Trophoblast cell (in vitro differentiated cells and primary cell): Measurements from ENCODE around the gene TFAM.

Experiments
- DNase-seq, 2 donors: peaks; one replicate each; pipeline ENCODE4 v3.0.0-alpha.2; 2016
- H2AFZ ChIP-seq: 2 replicates; pipeline ENCODE4 v1.6.1; 2013; ENCODE audit warnings: low read length, moderate library complexity, mild to moderate bottlenecking; ENCODE audit not compliant: insufficient read depth, poor library complexity
- H2AK5ac ChIP-seq: 2 replicates; pipeline ENCODE4 v1.6.1; 2013; ENCODE audit warnings: mild to moderate bottlenecking, low read length
- H2BK120ac ChIP-seq: 2 replicates; pipeline ENCODE4 v1.6.1; 2013; ENCODE audit warnings: low read length, mild to moderate bottlenecking, moderate library complexity; ENCODE audit not compliant: insufficient read depth, poor library complexity
- H2BK12ac ChIP-seq: 2 replicates; pipeline ENCODE4 v1.6.1; 2013; ENCODE audit warnings: mild to moderate bottlenecking, low read length, moderate library complexity
- H2BK5ac ChIP-seq: 2 replicates; pipeline ENCODE4 v1.6.1; 2013; ENCODE audit warnings: low read length, low read depth, moderate library complexity, mild to moderate bottlenecking; ENCODE audit not compliant: poor library complexity
- H3K14ac ChIP-seq: 2 replicates; pipeline ENCODE4 v1.6.1; 2013; ENCODE audit warnings: mild to moderate bottlenecking, low read length
- H3K18ac ChIP-seq: 2 replicates; pipeline ENCODE4 v1.6.1; 2013; ENCODE audit warnings: mild to moderate bottlenecking, low read length
- H3K23ac ChIP-seq: 2 replicates; pipeline ENCODE4 v1.6.1; 2013; ENCODE audit warnings: low read length
- H3K27ac ChIP-seq: 2 replicates; pipeline ENCODE4 v1.5.1; 2013; ENCODE audit warnings: low read depth, mild to moderate bottlenecking, inconsistent platforms, low read length, moderate library complexity
- H3K27me3 ChIP-seq: 2 replicates; pipeline ENCODE4 v1.6.1; 2013; ENCODE audit warnings: inconsistent platforms, mild to moderate bottlenecking, low read length, moderate library complexity; ENCODE audit not compliant: insufficient read depth
- H3K36me3 ChIP-seq, 2 experiments: 1 replicate in 1 of 2; 2 replicates in 1 of 2; pipeline ENCODE4 v1.6.1; 2013; ENCODE audit warnings: low read length in 2 of 2, mild to moderate bottlenecking in 2 of 2, moderate library complexity in 1 of 2; ENCODE audit not compliant: insufficient read depth in 2 of 2, control insufficient read depth in 1 of 2
- H3K4ac ChIP-seq: 2 replicates; pipeline ENCODE4 v1.6.1; 2013; ENCODE audit warnings: low read depth, mild to moderate bottlenecking, low read length, moderate library complexity
- H3K4me1 ChIP-seq, 2 experiments: 1 replicate in 1 of 2; 2 replicates in 1 of 2; pipeline ENCODE4 v1.6.1; 2013; ENCODE audit warnings: low read length in 2 of 2, mild to moderate bottlenecking in 2 of 2, moderate library complexity in 1 of 2; ENCODE audit not compliant: insufficient read depth in 2 of 2, control insufficient read depth in 1 of 2
- H3K4me2 ChIP-seq: 2 replicates; pipeline ENCODE4 v1.6.1; 2013; ENCODE audit warnings: inconsistent platforms, mild to moderate bottlenecking, low read length, moderate library complexity
- H3K4me3 ChIP-seq: 2 replicates; pipeline ENCODE4 v1.5.1; 2013; ENCODE audit warnings: mild to moderate bottlenecking, low read depth, low read length, inconsistent platforms
- H3K79me1 ChIP-seq: one replicate; pipeline ENCODE4 v1.6.1; 2013; ENCODE audit warnings: low read length
- H3K79me2 ChIP-seq: 2 replicates; pipeline ENCODE4 v1.6.1; 2013; ENCODE audit warnings: low read length, mild to moderate bottlenecking; ENCODE audit not compliant: control insufficient read depth, insufficient read depth, poor library complexity
- H3K9ac ChIP-seq: 2 replicates; pipeline ENCODE4 v1.6.1; 2013; ENCODE audit warnings: mild to moderate bottlenecking, low read length
- H3K9me3 ChIP-seq: 2 replicates; pipeline ENCODE4 v1.6.1; 2013; ENCODE audit warnings: low read depth, mild to moderate bottlenecking, control low read depth, inconsistent platforms, low read length; ENCODE audit not compliant: insufficient read depth
- H4K12ac ChIP-seq: 2 replicates; pipeline ENCODE4 v1.6.1; 2013; ENCODE audit warnings: low read depth, mild to moderate bottlenecking, low read length, moderate library complexity
- H4K8ac ChIP-seq: 2 replicates; pipeline ENCODE4 v1.6.1; 2013; ENCODE audit warnings: low read depth, mild to moderate bottlenecking, low read length, moderate library complexity
- H4K91ac ChIP-seq: one replicate; pipeline ENCODE4 v1.6.1; 2013; ENCODE audit warnings: low read depth, mild to moderate bottlenecking, low read length, moderate library complexity
- WGBS: extraction: QIAGEN DNeasy Blood & Tissue Kit; methylation state at CpG from one replicate; pipeline ENCODE4 v1.1.7; 2013; ENCODE audit warnings: missing lambda C conversion rate; ENCODE audit not compliant: insufficient read length, insufficient coverage; ENCODE audit errors: extremely low coverage; 5-methylcytosine and 5-hydroxymethylcytosine counted together

The TFAM gene

DNA sequence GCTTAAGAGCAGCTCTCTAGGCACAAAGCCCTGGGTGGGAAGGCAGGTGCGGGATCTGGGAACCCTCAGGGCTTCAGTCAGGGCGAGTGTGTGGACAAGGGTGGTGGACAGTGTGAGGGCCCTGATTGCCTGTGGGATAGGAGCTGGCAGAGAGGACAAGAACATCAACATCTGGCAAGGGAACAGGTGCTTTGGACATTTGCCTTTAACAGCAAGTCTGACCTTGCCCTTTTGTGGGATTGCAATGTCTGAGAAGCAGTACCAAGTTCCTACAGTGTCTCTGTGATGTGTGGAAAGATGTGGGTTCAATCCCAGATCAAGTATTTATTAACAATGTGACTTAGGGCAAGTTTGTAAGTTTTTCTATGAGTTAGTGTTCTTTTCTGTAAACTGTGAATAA lies 46.7 kb downstream of the TFAM start:
- Histone ChIP-seq H2BK12ac (no peak overlapping the region), H3K4me3 (no peak overlapping the region), H3K14ac (no peak overlapping the region), H4K91ac (no peak overlapping the region), H3K4me2 (no peak overlapping the region), H3K9ac (no peak overlapping the region), H3K18ac (no peak overlapping the region), H2BK120ac (no peak overlapping the region), H3K4me1 (peaks cover 0 to 2% of the 10 kb centered on the region in 2 experiments), H2AFZ (no peak overlapping the region), H3K27me3 (no peaks in the 10 kb centered on the region), H4K8ac (no peak overlapping the region), H3K79me2 (no peaks in the 10 kb centered on the region), H3K27ac (no peak overlapping the region), H3K23ac (no peak overlapping the region), H3K36me3 (no peaks in the 10 kb centered on the region), H2BK5ac (no peak overlapping the region), H3K79me1 (no peaks in the 10 kb centered on the region), H4K12ac (no peak overlapping the region), H2AK5ac (no peak overlapping the region), H3K9me3 (no peaks in the 10 kb centered on the region), H3K4ac (no peak overlapping the region)
- WGBS, result no CpG with 5 or more reads among the region's 2 CpGs
- DNase-seq, result no peak

DNA sequence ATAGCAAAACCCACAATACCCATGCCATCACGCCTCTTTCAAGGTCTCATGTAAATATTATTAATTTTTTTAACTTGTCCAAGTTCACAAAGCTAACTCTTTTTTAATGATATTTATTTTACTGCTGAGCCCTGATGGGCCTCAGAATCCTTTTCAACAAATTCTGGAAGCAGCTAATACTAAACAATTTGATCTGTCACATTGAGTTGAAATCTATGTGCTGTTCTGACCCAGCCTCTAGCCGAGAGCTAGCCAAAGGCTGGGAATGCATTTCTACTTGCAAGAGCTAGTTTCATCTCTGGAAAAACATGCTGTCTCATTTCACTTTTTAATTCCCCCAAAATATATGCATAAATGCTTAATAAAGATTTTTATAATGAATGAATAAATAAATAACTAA lies 47.9 kb downstream of the TFAM start:
- no peak overlapping the region for H4K8ac ChIP-seq
- H3K4me3 ChIP-seq, result no peak overlapping the region
- H4K91ac ChIP-seq, result no peak overlapping the region
- no peak overlapping the region for H3K4me2 ChIP-seq
- H3K4ac ChIP-seq, result no peak overlapping the region
- no peaks in the 10 kb centered on the region for H3K27me3 ChIP-seq
- H3K9ac ChIP-seq, result no peak overlapping the region
- DNase-seq, result no peak
- no peak overlapping the region for H3K14ac ChIP-seq
- no peak overlapping the region for H2AK5ac ChIP-seq
- no peak overlapping the region for H2BK120ac ChIP-seq
- H3K4me1 ChIP-seq, result peaks cover 0 to 4% of the 10 kb centered on the region in 2 experiments
- H3K79me2 ChIP-seq, result no peaks in the 10 kb centered on the region
- H3K18ac ChIP-seq, result no peak overlapping the region
- peaks cover 2% of the 10 kb centered on the region for H3K79me1 ChIP-seq
- H3K27ac ChIP-seq, result no peak overlapping the region
- H2BK5ac ChIP-seq, result no peak overlapping the region
- no peaks in the 10 kb centered on the region for H3K9me3 ChIP-seq
- H3K23ac ChIP-seq, result no peak overlapping the region
- WGBS, result no CpG with 5 or more reads among the region's 2 CpGs
- H3K36me3 ChIP-seq, result no peaks in the 10 kb centered on the region
- no peak overlapping the region for H4K12ac ChIP-seq
- no peak overlapping the region for H2BK12ac ChIP-seq
- no peak overlapping the region for H2AFZ ChIP-seq

DNA sequence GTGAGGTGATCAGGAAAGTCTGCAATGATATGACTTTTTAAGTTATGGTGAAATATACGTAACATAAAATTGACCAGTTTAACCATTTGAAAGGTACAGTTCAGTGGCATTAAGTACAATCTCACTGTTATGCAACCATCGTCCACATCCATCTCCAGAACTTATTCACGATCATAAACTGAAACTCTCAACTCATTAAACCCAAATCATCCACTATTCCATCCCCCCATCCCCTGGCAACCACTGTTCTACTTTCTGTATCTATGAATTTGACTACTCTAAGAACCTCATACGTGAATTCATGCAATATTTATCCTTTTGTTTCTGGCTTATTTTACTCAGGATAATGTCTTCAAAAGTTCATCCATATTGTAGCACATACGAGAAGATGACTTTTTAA lies 48.4 kb downstream of the TFAM start:
- H2BK120ac ChIP-seq, result no peak overlapping the region
- no peak overlapping the region for H4K8ac ChIP-seq
- no peak overlapping the region for H3K9ac ChIP-seq

DNA sequence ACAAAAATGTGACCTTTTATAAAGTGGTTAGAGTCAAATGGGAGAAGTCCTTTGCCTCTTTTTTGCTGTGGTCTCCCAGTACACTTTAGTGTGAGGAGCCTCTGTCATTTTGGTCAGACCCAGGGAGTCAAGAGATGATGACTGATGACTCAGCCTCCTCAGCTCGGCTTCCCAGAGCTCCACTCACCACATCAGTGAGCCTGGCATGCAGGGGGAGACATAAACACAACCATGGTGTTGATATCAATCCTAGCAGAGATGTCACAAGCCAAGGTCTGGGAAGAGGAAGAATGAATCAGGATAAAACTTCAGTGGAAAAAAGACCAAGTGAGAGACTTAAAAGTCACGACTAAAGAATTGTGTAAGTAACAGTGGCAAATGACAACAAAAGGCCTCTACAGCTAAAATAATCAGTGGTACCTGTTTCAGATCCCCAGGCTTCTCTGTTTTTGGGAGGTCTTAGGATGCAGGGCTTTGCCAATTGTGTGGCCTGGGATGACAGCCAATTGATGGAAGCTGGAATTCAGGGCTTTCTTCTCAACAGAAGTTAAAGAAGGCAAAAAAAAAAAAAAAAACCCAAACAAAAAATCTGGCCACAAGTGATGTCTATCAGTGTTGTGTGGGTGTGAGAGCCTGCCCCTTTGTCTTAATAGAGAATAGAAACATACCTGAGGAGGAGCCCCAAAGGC lies 50.2 kb downstream of the TFAM start:
- Histone ChIP-seq H3K4me3 (no peak overlapping the region), H3K27me3 (no peaks in the 10 kb centered on the region), H3K27ac (peak overlapping the region; percentile 85), H3K9ac (no peak overlapping the region), H4K8ac (no peak overlapping the region), H3K4ac (no peak overlapping the region), H3K4me2 (peak overlapping the region; percentile 26), H3K79me1 (peaks cover 4% of the 10 kb centered on the region), H3K18ac (no peak overlapping the region), H3K14ac (no peak overlapping the region), H2AFZ (no peak overlapping the region), H2BK12ac (no peak overlapping the region), H4K12ac (no peak overlapping the region), H3K4me1 (peaks cover 0 to 6% of the 10 kb centered on the region in 2 experiments), H3K79me2 (no peaks in the 10 kb centered on the region), H2BK120ac (peak overlapping the region; percentile 41), H3K9me3 (no peaks in the 10 kb centered on the region), H3K36me3 (no peaks in the 10 kb centered on the region), H3K23ac (no peak overlapping the region), H2AK5ac (no peak overlapping the region), H4K91ac (peak overlapping the region; percentile 22), H2BK5ac (peak overlapping the region; percentile 76)
- WGBS, result no CpG with 5 or more reads among the region's 2 CpGs
- DNase-seq, result peak; percentile 48 to 63

More for the DNA sequence above, 48.4 kb downstream of the TFAM start:
- Histone ChIP-seq H3K4ac (no peak overlapping the region), H2AK5ac (no peak overlapping the region), H3K27ac (no peak overlapping the region), H3K4me1 (peaks cover 0 to 6% of the 10 kb centered on the region in 2 experiments), H3K4me3 (no peak overlapping the region), H4K12ac (no peak overlapping the region), H3K36me3 (no peaks in the 10 kb centered on the region), H3K79me2 (no peaks in the 10 kb centered on the region), H3K14ac (no peak overlapping the region), H3K9me3 (no peaks in the 10 kb centered on the region), H2BK12ac (no peak overlapping the region), H3K23ac (no peak overlapping the region), H3K18ac (no peak overlapping the region), H3K4me2 (no peak overlapping the region), H3K79me1 (peaks cover 2% of the 10 kb centered on the region), H3K27me3 (no peaks in the 10 kb centered on the region), H2AFZ (no peak overlapping the region), H2BK5ac (no peak overlapping the region), H4K91ac (no peak overlapping the region)
- DNase-seq, result no peak
- 100% methylated on average over 1 of the region's 5 CpGs for WGBS
